ENCODE results near the gene PDLIM5. TPM values are rescaled to one million over a fixed set of nuclear protein-coding genes. Genes with fewer than 3 reads are reported as not detected.

PDLIM5 gene
- total and polyA plus RNA-seq, 2 of the 8 experiments (the other 6 are each of a cell fraction or from before 2014, with no cell fraction given) = 37.3 to 62.1 TPM

DNA sequence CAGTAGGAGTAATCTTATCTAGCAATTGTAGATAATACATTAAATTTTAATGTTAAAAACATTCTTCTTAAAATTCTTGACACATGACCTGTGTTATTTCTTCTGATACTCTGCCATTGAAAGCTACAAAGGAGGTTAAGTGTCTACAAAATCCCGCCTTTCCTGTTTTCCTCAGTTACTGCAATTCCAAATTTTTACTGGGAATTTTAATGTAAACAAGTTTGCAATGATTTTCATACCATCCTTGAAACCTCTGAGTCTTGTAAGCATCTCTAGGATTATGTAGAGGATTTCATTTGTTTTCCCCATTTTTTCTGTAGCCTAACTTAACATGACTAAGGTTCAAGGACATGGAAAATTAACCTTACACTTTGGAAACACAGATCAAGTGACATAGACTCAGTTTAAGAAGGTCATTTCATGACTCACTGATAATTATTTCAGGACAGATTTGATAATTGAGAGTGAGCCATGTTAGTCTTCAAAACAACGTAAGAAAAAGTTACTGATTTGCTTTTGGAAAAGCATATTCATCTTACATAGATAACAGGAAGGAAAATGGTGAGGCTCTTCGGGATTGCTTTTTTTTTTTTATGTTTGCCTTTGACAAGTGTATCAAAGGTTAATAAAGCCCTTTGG, 39.6 kb upstream of the PDLIM5 start:
- Histone ChIP-seq H4K5ac (ENCODE audit: insufficient read length, low read depth, low read length) (no peak overlapping the region), H2AK5ac (ENCODE audit: low read depth, low read length) (no peak overlapping the region), H3K4me3 (ENCODE audit: extremely low read depth in 1 of 4, insufficient read depth in 2 of 4, low read depth in 3 of 4, low read length in 4 of 4) (no peak overlapping the region), H4K91ac (replicated peaks; ENCODE audit: insufficient read length, low read length) (no peak overlapping the region), H3K14ac (ENCODE audit: insufficient read length) (no peak overlapping the region), H3K56ac (replicated peaks; ENCODE audit: insufficient read length, low read depth, low read length) (no peak overlapping the region), H3K27ac (ENCODE audit: low read depth, low read length) (no peak overlapping the region), H3K18ac (ENCODE audit: extremely low read depth, low read length) (no peak overlapping the region), H2BK15ac (ENCODE audit: low read length) (no peak overlapping the region), H3K9ac (replicated peaks in 1 of 4; ENCODE audit: extremely low read depth in 1 of 4, low read depth in 3 of 4, low read length in 3 of 4) (no peak overlapping the region), H4K8ac (ENCODE audit: extremely low read depth, insufficient read depth, low read length) (no peak overlapping the region), H3K27me3 (replicated peaks in 1 of 4; ENCODE audit: control insufficient read depth in 3 of 4, extremely low read depth in 1 of 4, insufficient read depth in 3 of 4, low read length in 3 of 4) (peaks cover 0 to 1% (median 0%) of the 10 kb centered on the region in 4 experiments; a peak in 1 of 7 replicates), H2BK12ac (ENCODE audit: low read depth, low read length) (no peak overlapping the region), H3K79me1 (ENCODE audit: low read depth, low read length) (no peaks in the 10 kb centered on the region), H2BK20ac (ENCODE audit: low read length) (no peak overlapping the region), H3K23ac (ENCODE audit: insufficient read length) (no peak overlapping the region), H2BK5ac (ENCODE audit: low read depth, low read length) (no peak overlapping the region), H3K4me2 (ENCODE audit: insufficient read depth in 1 of 2, low read depth in 2 of 2, low read length in 2 of 2) (no peak overlapping the region), H3K36me3 (ENCODE audit: control insufficient read depth in 2 of 4, insufficient read depth in 4 of 4, low read length in 3 of 4) (no peaks in the 10 kb centered on the region), H3K9me3 (ENCODE audit: insufficient read depth in 2 of 2, low read depth in 1 of 2, low read length in 1 of 2) (peaks cover 0 to 3% of the 10 kb centered on the region in 2 experiments; a peak in 1 of 4 replicates), H4K20me1 (replicated peaks in 1 of 2; ENCODE audit: control insufficient read depth in 1 of 2, insufficient read depth in 2 of 2, low read length in 2 of 2) (no peaks in the 10 kb centered on the region), H3K4ac (replicated peaks; ENCODE audit: insufficient read length, low read depth, low read length) (no peak overlapping the region), H2BK120ac (replicated peaks; ENCODE audit: low read depth, low read length) (no peak overlapping the region), H3K23me2 (ENCODE audit: low read depth, low read length) (no peaks in the 10 kb centered on the region), H2AFZ (ENCODE audit: low read length) (no peak overlapping the region; the same call in 1 of the 2 replicates), H3K4me1 (replicated peaks in 1 of 4; ENCODE audit: control insufficient read depth in 3 of 4, insufficient read depth in 4 of 4, low read length in 3 of 4) (peaks cover 0 to 12% (median 4%) of the 10 kb centered on the region in 4 experiments; a peak in 3 of 7 replicates), H3K79me2 (ENCODE audit: control insufficient read depth in 1 of 2, insufficient read depth in 2 of 2, low read length in 2 of 2) (no peaks in the 10 kb centered on the region)
- no peak for DNase-seq (ENCODE audit: low read depth in 1 of 2, low spot score in 2 of 2)
- 90% methylated on average over 3 of the region's 3 CpGs; no CpG with 5 or more reads in 1 of the 2 experiments for WGBS, 2 experiments (ENCODE audit: extremely low coverage in 1 of 2, insufficient coverage in 1 of 2, insufficient read length in 1 of 2, insufficient replicate concordance in 2 of 2, low coverage in 1 of 2, low lambda C conversion rate in 2 of 2, missing lambda C conversion rate in 1 of 2)
- CTCF ChIA-PET (ENCODE audit: partially characterized antibody) = no interaction called here
- POLR2A ChIA-PET (ENCODE audit: partially characterized antibody) = no interaction called here
- no peak for FAIRE-seq
- TF ChIP-seq SIN3A (conservative IDR thresholded peaks at IDR 0.05 in 1 of 2, IDR thresholded peaks at IDR 0.05 in 1 of 2; ENCODE audit: low read depth in 1 of 2, low read length in 2 of 2) = no peak

Data from H1 (cell line).